Erythroblast (primary cell): ENCODE results near the gene CNGB1.

Source experiments
- GATA1 ChIP-seq: IDR thresholded peaks from 2 replicates; pipeline ENCODE4 v1.6.1; 2011; ENCODE audit warnings: low read depth, mild to moderate bottlenecking, control low read depth, low read length, moderate library complexity
- POLR2A ChIP-seq: IDR thresholded peaks from 2 replicates; pipeline ENCODE4 v1.6.1; 2011; ENCODE audit warnings: mild to moderate bottlenecking, low read length

DNA sequence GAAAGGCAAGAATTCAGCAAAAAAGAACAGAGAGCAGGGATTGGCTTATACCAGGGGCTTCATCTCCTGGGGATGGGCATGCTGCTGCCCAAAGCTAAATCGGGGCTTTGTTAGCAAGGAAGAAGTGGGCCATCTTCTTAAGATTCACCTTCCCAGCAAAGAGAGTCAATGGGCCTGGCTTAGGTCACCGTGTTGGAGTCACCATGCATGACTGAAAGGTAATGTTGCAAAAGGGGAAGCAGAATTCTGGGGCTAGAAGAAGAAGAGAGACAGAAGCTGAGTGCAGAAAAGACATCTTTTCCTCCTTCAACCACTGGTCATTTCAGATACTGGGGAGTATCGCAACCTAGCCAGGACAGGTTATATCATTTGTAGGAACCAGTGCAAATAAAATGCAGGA is 92.3 kb downstream of the CNGB1 start:
- no peak for TF ChIP-seq POLR2A
- TF ChIP-seq GATA1: no peak
